ENCODE results near the gene SIX3.
A peak's percentile ranks its signal among the peaks of the same experiment; 100 is the strongest.

SIX3 gene

GRCh38 chr2:44944102-44944951 lies 2.8 kb downstream of the SIX3 start:
- peak; percentile 66 for DNase-seq

GRCh38 chr2:44944952-44945612 lies 3.6 kb downstream of the SIX3 start:
- DNase-seq: peak; percentile 38

GRCh38 chr2:44945676-44946371 lies 4.3 kb downstream of the SIX3 start:
- DNase-seq: no peak

DNA sequence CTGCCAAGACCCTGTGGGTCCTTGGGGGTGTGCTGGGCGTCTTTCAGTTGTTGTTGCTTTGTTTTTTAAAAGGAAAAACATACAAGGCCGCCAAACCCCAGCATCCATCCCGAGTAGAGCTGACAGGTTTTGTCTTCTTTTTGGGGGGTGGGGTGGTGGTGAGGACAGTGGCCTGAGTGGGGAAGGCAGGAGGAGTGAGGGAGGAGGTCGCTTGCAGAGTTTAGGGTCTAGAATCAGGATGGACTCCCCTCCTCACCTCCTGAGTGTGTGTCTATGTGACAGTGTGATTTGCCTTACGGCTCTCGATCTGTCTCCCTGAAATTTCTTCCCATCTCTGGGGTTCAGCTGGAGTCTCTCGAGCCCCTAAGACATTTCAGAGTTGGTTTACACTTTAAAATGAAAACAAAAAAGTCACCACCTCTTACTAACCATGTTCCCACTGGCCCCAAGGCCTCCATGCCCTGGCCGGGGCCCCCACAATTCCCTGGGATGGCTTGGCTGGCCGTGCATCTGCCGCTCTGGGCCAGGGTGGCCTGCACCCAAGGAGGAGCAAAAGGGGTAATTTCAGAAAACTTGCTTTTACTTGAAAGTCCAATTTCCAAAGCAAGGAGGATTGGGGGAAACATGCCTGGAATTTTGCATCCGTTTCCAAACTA lies 5.0 kb downstream of the SIX3 start:
- peak; percentile 26 for DNase-seq

DNA sequence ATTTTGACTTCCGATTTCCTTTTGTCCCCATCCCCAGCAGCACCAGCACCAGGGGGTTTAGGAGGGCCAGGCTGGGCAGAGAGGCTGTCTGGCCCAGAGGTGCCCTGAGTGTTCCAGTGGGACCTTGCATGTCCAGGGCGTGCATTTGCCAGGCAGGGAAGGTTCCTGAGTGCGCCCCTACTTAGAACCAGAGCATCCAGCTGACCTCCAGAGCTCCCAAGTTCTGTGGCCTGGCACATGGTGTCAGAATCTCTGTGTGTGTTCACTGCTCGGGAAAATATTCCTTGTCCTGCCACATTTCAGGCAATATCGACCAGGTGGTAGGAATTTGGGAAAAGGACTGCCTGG lies 5.5 kb downstream of the SIX3 start:
- no peak for DNase-seq

DNA sequence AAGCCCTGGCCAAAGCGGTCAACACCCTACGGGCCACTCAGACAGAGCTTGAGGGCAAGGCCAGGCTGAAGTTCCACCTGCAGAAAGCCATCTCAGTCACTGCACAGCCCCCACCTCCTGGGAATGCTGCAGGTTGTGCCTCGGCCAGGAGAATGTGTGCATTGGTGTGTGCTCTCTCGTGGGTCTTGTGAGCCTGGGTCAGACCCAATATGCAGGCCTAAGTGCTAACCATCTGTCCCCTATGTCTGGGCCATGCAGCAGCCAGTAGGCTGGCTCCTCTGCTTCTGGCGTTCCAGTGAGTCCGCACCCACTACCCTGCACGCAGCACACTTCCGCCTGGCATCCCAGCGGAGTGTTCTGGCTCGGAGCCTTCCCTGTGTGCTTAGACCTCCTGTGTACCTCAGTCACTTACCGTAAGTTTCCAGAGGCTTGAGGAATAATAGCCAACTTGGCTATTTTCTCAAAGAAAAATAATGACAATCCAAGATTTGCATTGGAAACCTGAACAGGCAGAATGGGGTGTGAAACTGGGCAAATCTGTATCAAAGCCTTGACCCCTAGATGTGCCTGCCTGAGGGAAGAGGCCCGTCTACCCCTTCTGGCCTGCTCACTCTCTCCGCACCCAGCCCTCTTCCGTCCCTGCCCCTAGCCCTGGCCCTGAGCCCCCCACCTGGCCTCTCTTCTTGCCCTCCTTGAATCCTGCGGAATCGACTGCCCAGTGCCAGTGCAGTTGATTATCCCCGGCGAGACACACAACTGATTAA lies 7.2 kb downstream of the SIX3 start:
- peak; percentile 70 for DNase-seq

DNA sequence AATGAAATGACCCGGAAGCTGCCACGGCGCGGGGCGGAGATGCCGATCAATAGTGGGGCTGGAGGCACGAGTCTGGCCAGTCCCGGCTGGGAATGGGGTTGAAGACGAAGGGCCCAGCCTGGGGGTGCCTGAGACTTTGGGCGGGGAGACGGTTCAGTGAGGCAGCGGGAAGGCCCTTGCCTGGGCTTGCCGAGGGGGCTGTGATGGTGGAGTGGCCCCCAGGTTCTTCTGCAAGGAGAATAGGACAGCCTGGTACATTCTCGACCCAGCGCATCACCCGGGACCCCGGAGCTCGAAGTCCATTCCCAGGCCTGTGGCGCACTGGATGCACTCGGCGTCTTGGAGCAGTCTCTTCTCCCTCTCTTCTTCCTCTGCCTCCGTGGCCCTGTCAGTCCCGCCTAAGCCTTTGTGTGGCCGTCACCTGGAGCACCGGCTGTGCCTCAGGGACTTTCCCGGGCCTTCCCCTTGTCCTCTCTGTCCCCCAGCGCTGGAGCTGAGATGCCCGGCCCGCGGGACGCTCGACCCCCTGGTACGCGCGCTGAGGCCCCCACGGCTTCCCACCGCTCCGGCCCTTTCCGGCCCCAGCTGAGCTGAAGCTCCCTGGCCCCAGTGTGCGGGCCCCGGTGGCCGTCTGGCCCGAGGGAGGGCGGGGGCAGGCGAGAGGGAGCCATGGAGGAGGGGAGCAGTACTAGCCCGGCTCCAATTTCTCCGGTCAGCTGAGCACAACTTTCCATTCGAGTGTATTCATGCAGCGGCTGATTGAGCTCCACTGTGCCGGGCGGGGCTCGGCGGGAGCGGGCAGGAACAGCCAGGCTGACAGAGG lies 8.0 kb downstream of the SIX3 start:
- peak; percentile 64 for DNase-seq

DNA sequence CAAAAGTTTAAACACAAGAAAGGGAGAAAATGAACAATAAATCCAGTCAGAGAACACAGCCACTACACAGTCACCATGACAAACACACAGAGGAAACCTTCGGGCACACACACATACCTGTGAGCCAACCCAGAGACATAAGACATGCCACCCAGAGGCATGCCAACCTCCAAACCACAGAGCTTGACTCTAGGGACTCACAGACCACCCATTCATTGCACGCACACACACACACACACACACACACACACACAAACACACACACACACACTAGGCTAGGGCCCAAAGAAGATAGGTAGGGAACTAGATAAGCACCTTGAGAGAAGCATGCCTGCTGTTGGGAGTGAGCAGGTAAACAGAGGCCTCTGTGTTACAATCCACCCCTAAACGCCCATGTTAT lies 9.1 kb downstream of the SIX3 start:
- peak; percentile 47 for DNase-seq

DNA sequence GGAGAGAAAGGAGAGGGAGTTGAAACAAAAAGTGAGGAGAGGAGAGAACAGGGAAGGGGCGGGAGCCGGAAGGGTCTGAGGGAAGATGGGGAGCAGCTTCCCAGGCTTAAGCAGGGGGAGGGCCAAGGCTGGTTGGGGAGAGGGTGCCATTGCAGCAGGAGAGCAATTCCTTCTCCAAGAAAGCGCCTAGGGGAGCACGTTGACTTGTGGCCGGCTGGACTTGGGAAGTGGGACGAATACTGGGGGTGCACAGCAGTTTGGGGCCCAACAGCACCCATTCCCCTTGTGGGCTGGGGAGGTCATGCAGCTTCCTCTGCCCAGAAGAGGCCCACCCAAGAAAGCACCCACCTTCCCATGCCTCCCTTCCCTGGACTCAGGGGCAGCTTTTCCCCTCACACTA lies 9.6 kb downstream of the SIX3 start:
- peak; percentile 58 for DNase-seq

- DNase-seq: peak; percentile 46
These were observed 10.2 kb downstream of the SIX3 start for GRCh38 chr2:44951714-44952113.

- no peak for DNase-seq
These were observed 10.8 kb downstream of the SIX3 start for GRCh38 chr2:44952143-44952805.

- DNase-seq: peak; percentile 41
These were observed 11.4 kb downstream of the SIX3 start for GRCh38 chr2:44952806-44953498.

GRCh38 chr2:44953499-44953883 lies 12.0 kb downstream of the SIX3 start:
- DNase-seq: peak; percentile 83

DNA sequence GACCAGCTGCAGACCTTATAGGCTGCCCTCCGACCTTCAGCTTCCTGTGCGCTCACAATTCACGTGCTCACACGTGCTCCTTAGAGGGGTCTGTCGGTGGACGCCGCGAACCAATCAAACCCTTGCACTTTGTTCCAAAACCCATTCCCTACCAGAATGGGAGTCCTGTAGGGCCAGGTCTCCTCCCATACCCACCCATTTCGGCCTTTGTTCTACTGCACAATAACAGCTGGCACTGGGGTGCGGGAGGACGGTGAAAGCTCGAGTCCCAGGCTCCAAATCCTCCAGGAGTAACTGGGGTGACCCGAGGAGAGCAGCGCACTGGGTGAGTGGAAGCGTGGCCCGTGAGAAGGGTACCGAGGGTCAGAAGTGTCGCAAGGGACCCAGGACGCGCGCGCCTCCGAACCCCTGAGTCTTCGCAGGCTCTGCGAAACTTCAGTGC lies 13.0 kb downstream of the SIX3 start:
- DNase-seq: peak; percentile 49

DNA sequence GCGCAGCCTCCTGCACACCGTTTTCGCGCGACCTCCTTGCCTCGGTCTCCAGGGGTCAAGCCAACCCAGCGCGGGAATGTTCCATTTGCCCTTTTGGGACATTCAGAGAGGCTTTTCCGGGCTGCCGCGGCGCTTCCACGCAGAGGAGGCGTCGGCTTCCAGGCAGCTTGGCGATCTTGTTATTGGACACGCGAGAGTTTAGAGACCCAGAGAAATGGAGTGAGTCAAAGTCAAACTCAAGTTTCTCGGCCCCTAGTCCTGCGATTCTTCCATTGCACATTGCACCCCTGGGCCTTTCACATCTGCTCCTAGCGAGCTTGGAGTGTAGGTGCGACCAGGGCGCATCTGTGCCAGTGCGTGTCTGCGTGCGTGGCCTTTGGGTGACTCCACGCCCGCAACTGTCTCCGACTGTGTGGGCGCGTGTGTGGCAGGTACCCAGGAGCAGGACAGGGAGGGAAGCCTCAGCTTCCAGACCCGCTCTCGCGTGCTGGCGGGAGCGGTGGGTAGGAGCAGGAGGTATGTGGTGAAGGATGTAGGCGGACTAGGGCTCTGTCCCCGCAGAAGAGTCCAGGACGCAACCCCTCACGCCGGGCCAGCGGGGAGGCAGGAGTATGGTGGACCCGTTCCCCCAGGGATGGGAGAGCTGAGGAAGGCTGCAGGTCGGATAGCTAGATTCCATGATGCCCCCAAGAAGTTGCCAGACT lies 13.5 kb downstream of the SIX3 start:
- no peak for DNase-seq

- DNase-seq: peak; percentile 91
These were observed 14.3 kb downstream of the SIX3 start for GRCh38 chr2:44955593-44956392.

DNA sequence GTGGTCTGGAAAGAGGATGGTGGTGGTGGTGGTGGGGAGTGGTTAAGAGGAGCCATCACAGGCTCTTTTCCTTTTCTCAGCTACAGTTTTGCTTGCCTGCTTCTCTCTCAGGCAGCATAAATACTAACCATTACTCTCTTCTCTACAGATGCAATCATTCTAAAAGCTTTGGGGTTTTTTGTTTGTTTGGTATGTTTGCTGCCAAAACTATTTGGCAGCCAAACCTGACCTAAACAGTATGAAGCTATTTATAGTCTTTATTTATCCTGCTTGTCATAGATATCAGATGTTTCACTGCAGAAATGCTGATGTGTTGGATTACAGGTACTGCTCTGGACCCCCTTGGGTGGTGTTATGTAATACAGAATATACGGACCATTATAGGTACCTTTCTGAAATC lies 15.3 kb downstream of the SIX3 start:
- no peak for DNase-seq

DNA sequence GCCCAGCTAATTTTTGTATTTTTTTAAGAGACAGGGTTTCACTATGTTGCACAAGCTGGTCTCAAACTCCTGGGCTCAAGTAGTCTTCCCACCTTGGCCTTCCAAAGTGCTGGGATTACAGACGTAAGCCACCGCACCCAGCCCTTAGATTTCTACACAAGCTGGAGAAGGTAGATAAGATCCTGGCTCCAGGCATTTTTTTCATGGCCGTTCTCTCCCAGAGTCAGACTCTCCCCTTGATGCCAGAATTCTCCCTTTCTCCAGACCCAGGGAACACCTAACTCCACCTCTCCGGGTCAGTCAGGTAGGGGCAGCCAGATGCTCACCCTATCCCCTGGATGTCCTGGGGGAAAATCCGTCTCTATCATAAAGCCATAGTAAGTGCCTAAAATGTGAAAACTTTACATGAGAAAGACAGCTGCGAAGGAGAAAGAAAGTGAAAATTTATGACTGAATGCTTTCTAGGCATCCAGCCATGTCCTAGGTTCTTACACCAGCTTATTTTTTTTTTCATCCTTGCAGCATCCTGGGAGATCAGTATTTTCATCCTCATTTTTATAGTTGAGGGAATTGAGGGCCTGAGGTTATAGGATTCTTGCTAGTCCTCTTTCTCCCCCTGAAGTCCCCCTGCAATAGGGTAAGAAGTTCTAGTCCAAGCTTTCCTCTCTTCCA lies 16.3 kb downstream of the SIX3 start:
- no peak for DNase-seq

Data from NCI-H82 (cell line).